ENCODE data around the gene FIGN.

FIGN gene

DNA sequence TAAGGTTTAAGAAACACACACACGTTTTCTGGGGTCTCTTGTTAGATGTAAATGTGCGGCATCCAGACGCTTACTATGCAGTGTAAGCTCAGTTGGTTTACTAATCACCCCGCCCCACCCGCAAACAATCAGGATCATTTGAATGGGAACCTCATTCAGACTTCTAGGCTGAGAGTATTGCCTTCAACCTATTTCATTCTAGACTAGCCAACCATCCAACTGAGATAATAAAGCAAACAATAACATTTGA is 1.3 kb upstream of the FIGN start:
- Histone ChIP-seq H3K27ac (ENCODE audit: low read depth, low read length, poor library complexity, severe bottlenecking) (no peak overlapping the region), H3K9ac (ENCODE audit: low read length) (no peak overlapping the region), H3F3A (ENCODE audit: insufficient read depth, low read length) (no peaks in the 10 kb centered on the region), H3K9me3 (ENCODE audit: low read length) (no peaks in the 10 kb centered on the region), H4K20me1 (ENCODE audit: insufficient read depth, low read length) (no peaks in the 10 kb centered on the region), H3K79me2 (ENCODE audit: insufficient read depth, low read length) (no peaks in the 10 kb centered on the region), H3K4me3 (ENCODE audit: low read depth, low read length, poor library complexity, severe bottlenecking) (no peak overlapping the region), H3K9me2 (ENCODE audit: low read depth, low read length) (no peaks in the 10 kb centered on the region), H3K4me2 (ENCODE audit: low read length) (no peak overlapping the region), H3K27me3 (ENCODE audit: insufficient read depth, low read length) (no peaks in the 10 kb centered on the region), H2AFZ (ENCODE audit: low read length) (no peak overlapping the region), H3K4me1 (ENCODE audit: insufficient read depth, low read length, severe bottlenecking) (no peaks in the 10 kb centered on the region), H3K36me3 (ENCODE audit: insufficient read depth, low read length) (no peaks in the 10 kb centered on the region)
- no peak for TF ChIP-seq EZH2 (IDR thresholded peaks at IDR 0.05; ENCODE audit: borderline replicate concordance, low read length)
- TF ChIP-seq, protein P1, sequence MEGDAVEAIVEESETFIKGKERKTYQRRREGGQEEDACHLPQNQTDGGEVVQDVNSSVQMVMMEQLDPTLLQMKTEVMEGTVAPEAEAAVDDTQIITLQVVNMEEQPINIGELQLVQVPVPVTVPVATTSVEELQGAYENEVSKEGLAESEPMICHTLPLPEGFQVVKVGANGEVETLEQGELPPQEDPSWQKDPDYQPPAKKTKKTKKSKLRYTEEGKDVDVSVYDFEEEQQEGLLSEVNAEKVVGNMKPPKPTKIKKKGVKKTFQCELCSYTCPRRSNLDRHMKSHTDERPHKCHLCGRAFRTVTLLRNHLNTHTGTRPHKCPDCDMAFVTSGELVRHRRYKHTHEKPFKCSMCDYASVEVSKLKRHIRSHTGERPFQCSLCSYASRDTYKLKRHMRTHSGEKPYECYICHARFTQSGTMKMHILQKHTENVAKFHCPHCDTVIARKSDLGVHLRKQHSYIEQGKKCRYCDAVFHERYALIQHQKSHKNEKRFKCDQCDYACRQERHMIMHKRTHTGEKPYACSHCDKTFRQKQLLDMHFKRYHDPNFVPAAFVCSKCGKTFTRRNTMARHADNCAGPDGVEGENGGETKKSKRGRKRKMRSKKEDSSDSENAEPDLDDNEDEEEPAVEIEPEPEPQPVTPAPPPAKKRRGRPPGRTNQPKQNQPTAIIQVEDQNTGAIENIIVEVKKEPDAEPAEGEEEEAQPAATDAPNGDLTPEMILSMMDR (IDR thresholded peaks at IDR 0.05; ENCODE audit: low read length) = no peak

DNA sequence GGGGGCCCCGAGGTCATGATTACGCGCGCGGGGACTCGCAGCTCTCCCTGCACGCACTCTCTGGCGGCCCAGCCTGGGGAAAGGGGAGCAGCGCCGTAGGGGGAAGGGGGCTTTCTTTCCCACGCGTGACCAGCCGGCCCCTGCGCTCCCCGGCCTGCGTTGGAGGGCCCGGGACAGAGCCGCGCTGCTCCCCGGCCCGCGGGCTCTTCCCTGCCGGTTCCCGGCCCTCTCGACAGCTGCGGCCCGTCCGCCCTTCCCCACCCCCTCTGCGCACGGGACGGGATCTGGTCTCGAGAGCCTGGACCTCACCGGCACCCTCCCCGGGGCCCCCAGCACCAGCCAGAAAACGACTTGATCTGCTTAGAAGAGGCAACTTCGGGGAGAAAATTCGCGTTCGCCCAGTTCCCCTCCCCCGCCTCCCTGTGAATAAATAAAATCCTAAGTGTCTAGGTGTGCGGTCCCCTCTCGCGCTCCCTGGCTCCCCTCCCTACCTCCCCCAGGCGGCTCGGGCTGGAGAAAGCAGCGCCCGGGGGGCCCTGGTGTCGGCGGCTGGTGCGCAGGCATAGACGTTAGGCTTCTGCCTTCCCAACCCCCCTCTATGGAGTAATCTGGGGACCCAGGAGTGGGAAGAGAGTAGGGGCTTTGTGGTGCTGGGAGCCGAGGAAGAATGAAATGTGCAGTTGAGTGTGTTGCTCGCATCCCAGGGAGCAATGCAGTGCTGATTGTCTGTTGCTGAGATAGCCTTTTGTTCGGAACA is 803 bp upstream of the FIGN start:
- H3K9ac ChIP-seq (ENCODE audit: low read length) = no peak overlapping the region
- no peak for TF ChIP-seq EZH2 (IDR thresholded peaks at IDR 0.05; ENCODE audit: borderline replicate concordance, low read length)
- TF ChIP-seq, protein P1 (IDR thresholded peaks at IDR 0.05; ENCODE audit: low read length) = no peak

DNA sequence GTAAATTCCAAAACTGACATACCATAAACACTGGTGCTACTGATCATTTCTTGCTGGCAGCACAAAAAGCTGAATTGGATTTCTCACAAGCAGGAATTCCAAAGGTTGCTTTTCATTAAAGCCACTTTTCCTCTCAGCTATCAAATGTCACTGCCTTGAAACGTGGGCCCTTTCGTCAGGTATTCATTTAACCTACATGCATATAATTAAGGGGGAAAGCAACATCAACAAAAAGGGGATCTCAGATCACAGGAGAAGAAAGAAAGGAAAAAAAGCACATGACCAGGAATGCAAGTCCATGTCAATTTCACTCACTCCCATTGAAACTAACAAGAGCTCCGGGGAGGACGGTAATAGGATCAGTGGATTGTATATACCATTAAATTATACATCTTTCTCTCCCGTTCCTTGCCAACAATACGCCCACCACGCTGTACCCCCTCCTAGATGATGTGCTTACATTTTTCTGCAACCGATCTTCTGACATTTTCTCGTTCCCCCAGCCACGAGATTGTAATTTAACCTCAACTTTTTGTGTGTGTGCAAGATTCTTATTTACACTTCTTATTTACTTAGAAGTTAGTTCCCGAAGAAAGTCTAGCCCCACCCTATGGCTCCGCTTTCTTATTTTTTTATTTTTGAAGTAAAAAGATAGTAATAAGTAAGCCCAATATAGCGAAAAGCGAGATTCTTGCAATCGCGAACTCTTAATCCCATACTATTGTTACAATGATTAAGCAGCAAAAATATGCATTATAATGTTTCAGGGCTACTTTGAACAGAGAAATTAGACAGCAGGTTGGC is 725 bp downstream of the FIGN start:
- H3K4me2 ChIP-seq (ENCODE audit: low read length) = no peak overlapping the region
- H3K9ac ChIP-seq (ENCODE audit: low read length) = no peak overlapping the region
- H3K36me3 ChIP-seq (ENCODE audit: insufficient read depth, low read length) = no peaks in the 10 kb centered on the region
- no peak overlapping the region for H3K27ac ChIP-seq (ENCODE audit: low read depth, low read length, poor library complexity, severe bottlenecking)
- H3K4me3 ChIP-seq (ENCODE audit: low read depth, low read length, poor library complexity, severe bottlenecking) = no peak overlapping the region
- H3K27me3 ChIP-seq (ENCODE audit: insufficient read depth, low read length) = no peaks in the 10 kb centered on the region
- H3K9me2 ChIP-seq (ENCODE audit: low read depth, low read length) = no peaks in the 10 kb centered on the region
- H3F3A ChIP-seq (ENCODE audit: insufficient read depth, low read length) = no peaks in the 10 kb centered on the region
- TF ChIP-seq, protein P1 (IDR thresholded peaks at IDR 0.05; ENCODE audit: low read length) = no peak
- no peaks in the 10 kb centered on the region for H3K79me2 ChIP-seq (ENCODE audit: insufficient read depth, low read length)
- H4K20me1 ChIP-seq (ENCODE audit: insufficient read depth, low read length) = no peaks in the 10 kb centered on the region
- H2AFZ ChIP-seq (ENCODE audit: low read length) = no peak overlapping the region
- H3K9me3 ChIP-seq (ENCODE audit: low read length) = no peaks in the 10 kb centered on the region
- H3K4me1 ChIP-seq (ENCODE audit: insufficient read depth, low read length, severe bottlenecking) = no peaks in the 10 kb centered on the region

More for the DNA sequence above, 803 bp upstream of the FIGN start:
- H3K9me2 ChIP-seq (ENCODE audit: low read depth, low read length) = no peaks in the 10 kb centered on the region
- no peak overlapping the region for H3K27ac ChIP-seq (ENCODE audit: low read depth, low read length, poor library complexity, severe bottlenecking)
- H2AFZ ChIP-seq (ENCODE audit: low read length) = no peak overlapping the region
- H3K4me1 ChIP-seq (ENCODE audit: insufficient read depth, low read length, severe bottlenecking) = no peaks in the 10 kb centered on the region
- no peaks in the 10 kb centered on the region for H3K79me2 ChIP-seq (ENCODE audit: insufficient read depth, low read length)
- no peaks in the 10 kb centered on the region for H3K9me3 ChIP-seq (ENCODE audit: low read length)
- H3K27me3 ChIP-seq (ENCODE audit: insufficient read depth, low read length) = no peaks in the 10 kb centered on the region
- no peaks in the 10 kb centered on the region for H3F3A ChIP-seq (ENCODE audit: insufficient read depth, low read length)
- H3K36me3 ChIP-seq (ENCODE audit: insufficient read depth, low read length) = no peaks in the 10 kb centered on the region
- no peaks in the 10 kb centered on the region for H4K20me1 ChIP-seq (ENCODE audit: insufficient read depth, low read length)
- no peak overlapping the region for H3K4me3 ChIP-seq (ENCODE audit: low read depth, low read length, poor library complexity, severe bottlenecking)
- no peak overlapping the region for H3K4me2 ChIP-seq (ENCODE audit: low read length)
